Measurements from ENCODE around the gene NFKBIE. TPM values are rescaled to one million over a fixed set of nuclear protein-coding genes. Genes with fewer than 3 reads are reported as not detected.

NFKBIE gene
- total RNA-seq, 1 experiment from 2014 or later: 9.7 TPM

DNA sequence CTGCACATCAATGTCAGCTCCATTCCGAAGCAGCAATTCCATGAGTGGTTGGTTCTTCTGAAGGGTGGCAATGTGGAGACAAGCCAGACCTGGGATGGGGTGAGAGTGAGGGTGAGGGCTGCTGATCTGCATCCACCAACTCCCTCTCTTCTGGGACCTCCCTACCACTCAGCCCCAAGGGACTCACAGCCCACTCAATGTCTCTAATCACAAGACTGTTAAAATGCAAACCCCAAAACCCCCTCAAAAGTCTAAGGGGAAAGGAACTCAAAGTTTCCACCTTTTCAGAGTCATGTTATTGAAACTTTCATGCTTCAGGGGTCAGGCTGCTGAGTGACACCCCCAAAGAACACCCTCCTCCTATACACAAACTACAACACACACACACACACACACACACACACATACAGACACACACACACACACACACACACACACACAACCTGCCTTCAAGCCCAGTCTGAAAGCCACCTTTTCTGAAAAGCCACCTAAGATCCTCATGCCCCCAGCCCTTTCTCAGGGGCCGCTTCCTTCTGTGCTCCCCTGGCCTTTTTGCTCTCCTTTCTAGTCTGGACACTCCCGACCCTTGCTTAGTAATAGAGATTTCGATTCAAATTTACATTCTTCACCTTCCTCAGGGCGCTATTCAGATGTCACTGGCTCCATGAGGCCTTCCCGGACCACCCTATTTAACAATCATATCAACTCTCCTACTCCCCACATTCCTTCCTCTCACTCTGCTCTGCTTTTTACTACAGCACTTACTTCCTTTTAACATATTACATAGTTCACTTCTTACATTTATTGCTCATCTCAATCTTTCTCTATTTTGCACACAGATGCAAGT lies 4.7 kb downstream of the NFKBIE start:
- Histone ChIP-seq H3K4me1 (ENCODE audit: insufficient read depth, low read length) (no peaks in the 10 kb centered on the region; the same call in 1 of the 2 replicates), H4K91ac (ENCODE audit: insufficient read length, low read depth, low read length) (no peak overlapping the region), H2BK12ac (ENCODE audit: insufficient read length, low read depth, low read length) (no peak overlapping the region), H3T11ph (ENCODE audit: low read length) (no peak overlapping the region), H3K23me2 (ENCODE audit: insufficient read length, low read depth, low read length, poor library complexity, severe bottlenecking) (peaks cover 21% of the 10 kb centered on the region), H4K20me1 (ENCODE audit: control insufficient read depth, insufficient read depth, insufficient read length) (no peaks in the 10 kb centered on the region), H3K18ac (ENCODE audit: insufficient read length, low read depth, low read length) (no peak overlapping the region), H2BK120ac (ENCODE audit: low read depth, low read length, poor library complexity, severe bottlenecking) (no peak overlapping the region), H2BK15ac (ENCODE audit: low read depth, low read length) (no peak overlapping the region), H4K5ac (ENCODE audit: insufficient read length, low read depth, low read length) (no peak overlapping the region), H3K4ac (ENCODE audit: low read depth, low read length) (no peak overlapping the region), H3K9me3 (ENCODE audit: control insufficient read depth, low read depth, low read length) (no peaks in the 10 kb centered on the region), H2AFZ (ENCODE audit: low read length) (no peak overlapping the region), H4K8ac (replicated peaks; ENCODE audit: insufficient read length, low read depth, low read length) (no peak overlapping the region), H3K27ac (ENCODE audit: insufficient read length, low read depth, low read length) (no peak overlapping the region), H3K79me2 (ENCODE audit: insufficient read depth, low read length) (no peaks in the 10 kb centered on the region), H3K14ac (ENCODE audit: insufficient read depth, low read length) (no peak overlapping the region), H2BK20ac (ENCODE audit: low read depth, low read length, poor library complexity, severe bottlenecking) (no peak overlapping the region), H3K27me3 (ENCODE audit: insufficient read depth, low read length) (no peaks in the 10 kb centered on the region), H3K23ac (ENCODE audit: insufficient read length, low read depth, low read length) (no peak overlapping the region), H2BK5ac (ENCODE audit: insufficient read length, low read length) (no peak overlapping the region), H3K4me2 (ENCODE audit: insufficient read depth, insufficient read length, low read length) (no peak overlapping the region), H3K79me1 (ENCODE audit: insufficient read depth, low read depth, low read length, poor library complexity, severe bottlenecking) (no peaks in the 10 kb centered on the region), H3K9ac (ENCODE audit: extremely low read depth, insufficient read length, low read length) (no peak overlapping the region), H2AK5ac (ENCODE audit: insufficient read length, low read length) (no peak overlapping the region), H3K56ac (ENCODE audit: insufficient read length, low read depth, low read length) (no peak overlapping the region)
- peaks cover 15% of the 10 kb centered on the region for H3K27me3 Mint-ChIP-seq (ENCODE audit: low read depth)
- H3K9me3 Mint-ChIP-seq: no peaks in the 10 kb centered on the region; a peak in 1 of 5 replicates
- no peak for DNase-seq
- H3K4me3 Mint-ChIP-seq: no peak overlapping the region; a peak in 1 of 5 replicates
- H3K4me1 Mint-ChIP-seq: peaks cover 44% of the 10 kb centered on the region in 2 experiments
- no peak for TF ChIP-seq CTCF (conservative IDR thresholded peaks at IDR 0.05)
- H3K36me3 Mint-ChIP-seq (ENCODE audit: insufficient read depth in 1 of 3, low read depth in 3 of 3): peaks cover 0 to 23% (median 10%) of the 10 kb centered on the region in 3 experiments; a peak in 6 of 7 replicates
- H3K27ac Mint-ChIP-seq: no peak overlapping the region
- no CpG with 5 or more reads among the region's 6 CpGs for WGBS (ENCODE audit: extremely low coverage, insufficient read length, low lambda C conversion rate)

Data from H9 (cell line).